Measurements from ENCODE around the gene KRTAP2-2.

GRCh38 chr17:41013181-41013580 lies 41.8 kb downstream of the KRTAP2-2 start:
- no peak for TF ChIP-seq POLR2AphosphoS5 (IDR thresholded peaks at IDR 0.05; ENCODE audit: insufficient read depth, low read depth, low read length)
- TF ChIP-seq EZH2 (IDR thresholded peaks at IDR 0.05; ENCODE audit: borderline replicate concordance, low read depth, low read length, severe bottlenecking): no peak
- no peak for TF ChIP-seq MAX (IDR thresholded peaks at IDR 0.05; ENCODE audit: insufficient read depth, insufficient read length)
- TF ChIP-seq CTCF (IDR thresholded peaks at IDR 0.05; ENCODE audit: extremely low read depth in 1 of 2, insufficient read depth in 1 of 2, low read depth in 1 of 2, low read length in 2 of 2): no peak
- TF ChIP-seq POLR2A (IDR thresholded peaks at IDR 0.05; ENCODE audit: low read depth, low read length): no peak
- TF ChIP-seq MYC (IDR thresholded peaks at IDR 0.05; ENCODE audit: low read depth, low read length): no peak
- TF ChIP-seq FOS (IDR thresholded peaks at IDR 0.05; ENCODE audit: borderline replicate concordance, insufficient read depth, low read length): no peak
- no peak for TF ChIP-seq JUN (IDR thresholded peaks at IDR 0.05; ENCODE audit: borderline replicate concordance, insufficient read depth, insufficient read length, low read depth)
- TF ChIP-seq GATA2 (IDR thresholded peaks at IDR 0.05; ENCODE audit: insufficient read depth, insufficient read length, low read depth, low read length): no peak
